Lower lobe of right lung (tissue), 2 donors: ENCODE data around the gene NLRP3. TPM values are rescaled to one million over a fixed set of nuclear protein-coding genes. Genes with fewer than 3 reads are reported as not detected.
"Not testable (repeated sequence)": the region's sequence is repeated elsewhere in the genome, so short reads cannot be mapped to it uniquely, and the experiment has no call there.

Experiments
- ATAC-seq, 2 donors: fragments of 200-7000 bp; cut with Tn5 transposase; one replicate each; pipeline ENCODE4 v1.9.1; 2020 to 2022; ENCODE audit warnings: mild to moderate bottlenecking in 2 of 2, moderate library complexity in 2 of 2
- DNase-seq: peaks from one replicate; pipeline ENCODE4 v3.0.0-alpha.2; 2020
- H3K27ac ChIP-seq: fragments of 200-600 bp; one replicate; pipeline ENCODE4 v1.8.0; 2022
- H3K27me3 ChIP-seq: fragments of 200-600 bp; one replicate; pipeline ENCODE4 v1.8.0; 2022; ENCODE audit warnings: low read depth
- H3K36me3 ChIP-seq: fragments of 200-600 bp; one replicate; pipeline ENCODE4 v1.8.0; 2022; ENCODE audit warnings: mild to moderate bottlenecking
- H3K4me1 ChIP-seq: fragments of 200-600 bp; one replicate; pipeline ENCODE4 v1.8.0; 2022
- H3K4me3 ChIP-seq: fragments of 200-600 bp; one replicate; pipeline ENCODE4 v1.8.0; 2022; ENCODE audit warnings: mild to moderate bottlenecking
- H3K9me3 ChIP-seq: fragments of 200-600 bp; one replicate; pipeline ENCODE4 v1.8.0; 2022
- CTCF ChIP-seq: fragments of 200-600 bp; IDR thresholded peaks from one replicate; pipeline ENCODE4 v1.8.0; 2022; ENCODE audit warnings: antibody characterized with exemption, mild to moderate bottlenecking
- intact Hi-C: fragments of 100-400 bp; cut with DNase I; formaldehyde crosslinking; loops from one replicate; pipeline ENCODE4 v1.11.0; 2022
- total RNA-seq: library from RNA; stranded (reverse); fragmentation: NEBNext Ultra II Directional; extraction: Animal tissue kit (Norgen Biotek cat#: 25700); gene quantifications from one replicate; pipeline ENCODE4 v1.2.1, GENCODE V29; 2021
- donor health status: DM: no; HTN: yes; CAD: no; lungs with severe emphysema.

NLRP3 gene
- total RNA-seq, 1 donor from 2014 or later = 3.5 TPM

GRCh38 chr1:247469141-247469535 lies 53.2 kb downstream of the NLRP3 start:
- DNase-seq (no peak), ATAC-seq (no peak)
- no peaks in the 10 kb centered on the region for H3K9me3 ChIP-seq
- intact Hi-C loops = no loop called here
- no peaks in the 10 kb centered on the region for H3K4me1 ChIP-seq
- no peaks in the 10 kb centered on the region for H3K27me3 ChIP-seq
- no peaks in the 10 kb centered on the region for H3K36me3 ChIP-seq
- no peak overlapping the region for H3K27ac ChIP-seq
- no peak for TF ChIP-seq CTCF
- H3K4me3 ChIP-seq = no peak overlapping the region

GRCh38 chr1:247470942-247471429 lies 55.0 kb downstream of the NLRP3 start:
- DNase-seq, intact Hi-C loops: not testable (repeated sequence)

GRCh38 chr1:247471445-247472016 lies 55.6 kb downstream of the NLRP3 start:
- Histone ChIP-seq H3K36me3 (no peaks in the 10 kb centered on the region), H3K4me1 (no peaks in the 10 kb centered on the region), H3K9me3 (peaks cover 4% of the 10 kb centered on the region), H3K27me3 (no peaks in the 10 kb centered on the region), H3K4me3 (no peak overlapping the region), H3K27ac (no peak overlapping the region)
- intact Hi-C loops = no loop called here
- ATAC-seq = no peak
- TF ChIP-seq CTCF = no peak
- no peak for DNase-seq

More at GRCh38 chr1:247470942-247471429, 55.0 kb downstream of the NLRP3 start:
- H3K4me3 ChIP-seq, ATAC-seq, H3K27me3 ChIP-seq, H3K36me3 ChIP-seq, H3K9me3 ChIP-seq, H3K4me1 ChIP-seq, H3K27ac ChIP-seq: not testable (repeated sequence)

GRCh38 chr1:247472035-247472434 lies 56.1 kb downstream of the NLRP3 start:
- Histone ChIP-seq H3K4me3 (no peak overlapping the region), H3K9me3 (peaks cover 4% of the 10 kb centered on the region), H3K4me1 (no peaks in the 10 kb centered on the region), H3K36me3 (no peaks in the 10 kb centered on the region), H3K27me3 (no peaks in the 10 kb centered on the region), H3K27ac (no peak overlapping the region)
- intact Hi-C loops = no loop called here
- TF ChIP-seq CTCF = no peak
- ATAC-seq (no peak), DNase-seq (no peak)

GRCh38 chr1:247474367-247474766 lies 58.4 kb downstream of the NLRP3 start:
- no peak overlapping the region for H3K27ac ChIP-seq
- H3K27me3 ChIP-seq = no peaks in the 10 kb centered on the region
- DNase-seq = no peak
- no peaks in the 10 kb centered on the region for H3K36me3 ChIP-seq
- H3K4me3 ChIP-seq = no peak overlapping the region
- no peaks in the 10 kb centered on the region for H3K4me1 ChIP-seq
- no peak for ATAC-seq
- no peak for TF ChIP-seq CTCF
- peaks cover 4% of the 10 kb centered on the region for H3K9me3 ChIP-seq
- intact Hi-C loops = no loop called here

- no peak overlapping the region for H3K4me3 ChIP-seq
- intact Hi-C loops = no loop called here
- ATAC-seq = no peak
Observed at GRCh38 chr1:247475793-247476192, 59.8 kb downstream of the NLRP3 start.

GRCh38 chr1:247476328-247477058 lies 60.5 kb downstream of the NLRP3 start:
- H3K27me3 ChIP-seq, H3K27ac ChIP-seq, DNase-seq, ATAC-seq, H3K36me3 ChIP-seq, H3K9me3 ChIP-seq, H3K4me3 ChIP-seq, H3K4me1 ChIP-seq, intact Hi-C loops: not testable (repeated sequence)

More at GRCh38 chr1:247475793-247476192, 59.8 kb downstream of the NLRP3 start:
- Histone ChIP-seq H3K27me3 (no peaks in the 10 kb centered on the region), H3K36me3 (no peaks in the 10 kb centered on the region), H3K27ac (no peak overlapping the region), H3K9me3 (peaks cover 4% of the 10 kb centered on the region), H3K4me1 (no peaks in the 10 kb centered on the region)
- no peak for DNase-seq
- TF ChIP-seq CTCF = no peak
